Right atrium auricular region (tissue), 2 donors: ENCODE data around the gene SMTN. TPM values are rescaled to one million over a fixed set of nuclear protein-coding genes. Genes with fewer than 3 reads are reported as not detected.

Experiments used
- DNase-seq: peaks from one replicate; pipeline ENCODE4 v3.0.0-alpha.2; 2019; ENCODE audit warnings: low spot score
- H3K27ac ChIP-seq, 2 donors: fragments of 200-600 bp; sonication (generic); 1 replicate in 1 of 2; 2 replicates in 1 of 2; pipeline ENCODE4 v1.5.1; 2016 to 2019
- H3K27me3 ChIP-seq, 2 donors: fragments of 200-600 bp; sonication (generic); one replicate each; pipeline versions ENCODE4 v1.5.1 to v1.6.0; 2017 to 2019
- H3K36me3 ChIP-seq: fragments of 200-600 bp; sonication (generic); one replicate; pipeline ENCODE4 v1.5.1; 2016
- H3K4me1 ChIP-seq, 2 donors: fragments of 200-600 bp; sonication (generic); one replicate each; pipeline versions ENCODE4 v1.5.1 to v1.6.0; 2017 to 2019
- H3K4me3 ChIP-seq, 2 donors: fragments of 200-600 bp; sonication (generic); 1 replicate in 1 of 2; 2 replicates in 1 of 2; pipeline ENCODE4 v1.5.1; 2017 to 2019; ENCODE audit warnings: mild to moderate bottlenecking in 1 of 2, moderate library complexity in 1 of 2
- H3K9me3 ChIP-seq, 2 donors: fragments of 200-600 bp; sonication (generic); one replicate each; pipeline ENCODE4 v1.5.1; 2019
- CTCF ChIP-seq, 2 donors: fragments of 200-600 bp; sonication (generic); IDR thresholded peaks; one replicate each; pipeline ENCODE4 v1.5.1; 2019; ENCODE audit warnings: antibody characterized with exemption in 2 of 2
- total RNA-seq, 2 donors: library from RNA; depleted of rRNA; stranded (reverse); fragments of >200 nt; gene quantifications; one replicate each; pipeline ENCODE4 v1.1.0, GENCODE V29; 2016

SMTN gene
- total RNA-seq, 2 donors from 2014 or later = 81.4 to 183 TPM

DNA sequence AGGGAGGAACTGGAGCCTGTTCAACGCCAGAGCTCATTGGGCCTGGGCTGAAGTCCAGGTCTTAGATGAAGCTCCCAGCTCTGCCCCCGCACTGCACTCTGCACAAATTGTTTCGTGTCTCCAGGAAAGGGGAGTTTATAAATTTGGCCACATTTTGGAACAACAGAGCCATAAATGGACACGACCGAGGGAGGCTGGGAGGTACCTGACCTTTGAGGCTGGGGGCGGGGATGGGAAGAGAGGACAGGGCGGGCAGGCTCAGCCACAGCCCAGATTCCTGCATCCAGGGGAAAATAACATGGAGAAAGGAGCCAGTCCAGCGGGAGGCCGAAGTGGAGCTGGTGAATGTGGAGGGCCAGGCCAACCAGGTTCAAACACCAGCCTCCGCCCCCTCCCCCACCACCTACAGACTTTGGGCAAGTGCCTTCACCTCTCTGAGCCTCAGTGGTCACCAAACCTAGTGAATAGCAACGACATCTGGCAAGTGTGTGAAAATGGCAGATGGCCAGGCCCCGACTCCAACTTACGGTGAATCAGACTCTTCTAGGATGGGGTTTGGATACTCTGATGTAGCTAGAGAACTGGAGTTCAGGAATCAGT, 36.8 kb upstream of the SMTN start:
- no peaks in the 10 kb centered on the region for H3K27me3 ChIP-seq
- H3K27ac ChIP-seq = peak overlapping the region; percentile 53 to 71
- no peaks in the 10 kb centered on the region for H3K9me3 ChIP-seq
- no peak overlapping the region for H3K4me3 ChIP-seq
- TF ChIP-seq CTCF (IDR thresholded peaks at IDR 0.05) = no peak
- no peaks in the 10 kb centered on the region for H3K36me3 ChIP-seq
- peak; percentile 74 for DNase-seq
- H3K4me1 ChIP-seq = peaks cover 0 to 41% of the 10 kb centered on the region in 2 donors

- TF ChIP-seq CTCF (IDR thresholded peaks at IDR 0.05) = no peak
- Histone ChIP-seq H3K4me1 (peaks cover 0 to 42% of the 10 kb centered on the region in 2 donors), H3K27ac (peak overlapping the region; percentile 63 to 71), H3K9me3 (no peaks in the 10 kb centered on the region), H3K36me3 (no peaks in the 10 kb centered on the region), H3K27me3 (no peaks in the 10 kb centered on the region), H3K4me3 (no peak overlapping the region)
- DNase-seq = no peak
Measured at GRCh38 chr22:31045900-31046538, 35.1 kb upstream of the SMTN start.

- H3K4me1 ChIP-seq = peaks cover 0 to 42% of the 10 kb centered on the region in 2 donors
- no peaks in the 10 kb centered on the region for H3K27me3 ChIP-seq
- no peak for TF ChIP-seq CTCF (IDR thresholded peaks at IDR 0.05)
- no peaks in the 10 kb centered on the region for H3K9me3 ChIP-seq
- peak overlapping the region; percentile 63 to 71 for H3K27ac ChIP-seq
- no peaks in the 10 kb centered on the region for H3K36me3 ChIP-seq
- H3K4me3 ChIP-seq = no peak overlapping the region
- peak; percentile 66 for DNase-seq
Measured at GRCh38 chr22:31046539-31047226, 34.4 kb upstream of the SMTN start.

- H3K4me3 ChIP-seq = no peak overlapping the region
- H3K4me1 ChIP-seq = peaks cover 0 to 42% of the 10 kb centered on the region in 2 donors
- TF ChIP-seq CTCF (IDR thresholded peaks at IDR 0.05) = no peak
- DNase-seq = no peak
- peak overlapping the region; percentile 13 to 15 for H3K27ac ChIP-seq
- no peaks in the 10 kb centered on the region for H3K9me3 ChIP-seq
- H3K36me3 ChIP-seq = no peaks in the 10 kb centered on the region
- H3K27me3 ChIP-seq = no peaks in the 10 kb centered on the region
Measured at GRCh38 chr22:31048570-31048969, 32.5 kb upstream of the SMTN start.

GRCh38 chr22:31049815-31050420, 31.2 kb upstream of the SMTN start:
- H3K4me1 ChIP-seq = peaks cover 0 to 39% of the 10 kb centered on the region in 2 donors
- H3K27ac ChIP-seq = peak overlapping the region in 1 of 2 donors; percentile 18
- H3K36me3 ChIP-seq = no peaks in the 10 kb centered on the region
- H3K4me3 ChIP-seq = no peak overlapping the region
- no peak for DNase-seq
- TF ChIP-seq CTCF (IDR thresholded peaks at IDR 0.05) = no peak
- H3K9me3 ChIP-seq = no peaks in the 10 kb centered on the region
- no peaks in the 10 kb centered on the region for H3K27me3 ChIP-seq
